HFF-Myc (cell line): ENCODE data around the gene ATN1.

Source experiments
- DNase-seq: peaks from one replicate; pipeline ENCODE4 v3.0.0-alpha.2; 2011; ENCODE audit warnings: low read depth; ENCODE audit errors: extremely low read depth
- H3K4me3 ChIP-seq: replicated peaks from 2 replicates; pipeline ENCODE4 v1.5.1; 2011; ENCODE audit warnings: low read depth, mild to moderate bottlenecking, control low read depth, low read length
- CTCF ChIP-seq: IDR thresholded peaks from 2 replicates; pipeline ENCODE4 v1.5.1; 2012; ENCODE audit warnings: mild to moderate bottlenecking, low read depth, low read length, control low read depth; ENCODE audit errors: missing control alignments

ATN1 gene

DNA sequence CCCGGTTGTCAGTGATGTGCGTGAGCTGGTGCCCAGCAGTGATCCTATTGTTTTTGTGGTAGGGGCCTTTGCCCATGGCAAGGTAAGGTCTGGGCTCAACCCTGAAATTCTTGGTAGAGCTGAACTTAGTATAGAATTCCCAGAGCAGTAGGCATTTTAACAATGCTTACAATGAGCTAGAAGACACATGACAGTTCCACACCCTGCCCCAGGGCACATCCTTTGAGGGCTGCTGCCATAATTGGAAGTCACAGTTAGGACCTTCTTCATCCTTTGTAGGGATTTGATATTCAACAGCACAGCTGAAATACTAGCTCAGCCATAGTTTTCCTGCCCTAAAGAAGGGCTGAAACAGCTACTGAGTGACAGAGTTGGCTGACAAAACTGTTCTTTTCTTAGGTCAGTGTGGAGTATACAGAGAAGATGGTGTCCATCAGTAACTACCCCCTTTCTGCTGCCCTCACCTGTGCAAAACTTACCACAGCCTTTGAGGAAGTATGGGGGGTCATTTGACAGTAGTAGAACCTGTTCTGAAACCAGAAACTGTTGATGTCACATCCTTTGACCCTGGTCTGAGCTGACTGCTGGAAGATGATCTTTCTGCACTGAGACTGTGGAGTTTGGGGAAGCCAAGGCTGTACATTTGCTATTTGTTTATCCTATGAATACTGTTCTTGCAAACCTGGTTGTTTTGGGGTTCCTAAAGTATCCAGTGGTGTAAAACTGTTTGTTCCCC, 47.7 kb downstream of the ATN1 start:
- no peak overlapping the region for H3K4me3 ChIP-seq
- TF ChIP-seq CTCF, result no peak
- DNase-seq, result no peak

GRCh38 chr12:6977653-6978052, 49.9 kb downstream of the ATN1 start:
- TF ChIP-seq CTCF, result no peak
- no peak for DNase-seq

DNA sequence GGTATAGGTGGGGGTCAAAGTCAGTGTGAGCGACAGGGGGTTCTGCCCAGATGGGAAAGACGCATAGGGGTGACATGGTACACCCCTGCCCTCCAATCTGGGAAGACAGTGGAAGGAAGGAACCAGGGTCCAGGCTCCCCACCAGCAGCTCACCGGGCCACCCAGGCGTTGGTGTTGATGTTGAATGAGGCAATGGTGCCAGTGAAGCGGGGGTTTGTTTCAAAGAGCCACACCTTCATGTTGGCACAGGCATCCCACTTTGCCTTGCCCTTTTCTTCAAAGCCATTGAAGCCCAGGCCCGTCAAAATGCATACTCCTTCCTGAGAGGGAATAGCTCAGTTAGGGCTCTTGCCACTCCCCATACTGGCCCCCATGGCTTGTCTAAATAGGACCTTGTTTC, 50.4 kb downstream of the ATN1 start:
- TF ChIP-seq CTCF, result no peak
- H3K4me3 ChIP-seq, result no peak overlapping the region

More at GRCh38 chr12:6977653-6978052, 49.9 kb downstream of the ATN1 start:
- H3K4me3 ChIP-seq, result no peak overlapping the region

GRCh38 chr12:6978611-6979011, 50.9 kb downstream of the ATN1 start:
- H3K4me3 ChIP-seq, result no peak overlapping the region
- TF ChIP-seq CTCF, result no peak
- no peak for DNase-seq

More for the DNA sequence above, 50.4 kb downstream of the ATN1 start:
- DNase-seq, result no peak

DNA sequence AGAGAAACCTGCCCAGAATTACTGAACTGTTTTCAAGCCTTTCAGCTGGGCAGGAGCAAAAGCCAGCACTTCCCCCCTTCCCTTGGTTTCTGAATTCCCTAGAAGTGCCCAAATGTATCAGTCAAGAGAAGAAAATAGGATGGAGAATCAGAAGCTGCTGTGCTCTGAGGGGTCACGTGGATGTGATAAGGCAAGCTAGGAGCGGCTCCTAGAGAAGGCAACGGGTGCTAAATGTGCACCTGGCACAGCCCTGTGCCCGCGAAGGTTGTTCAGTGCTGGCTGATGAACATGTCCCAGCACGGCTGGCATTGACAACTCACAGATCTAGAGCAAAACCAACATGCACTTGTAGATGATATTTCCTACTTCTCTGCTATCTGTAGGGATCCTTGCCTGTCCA, 51.3 kb downstream of the ATN1 start:
- H3K4me3 ChIP-seq, result no peak overlapping the region
- no peak for DNase-seq
- no peak for TF ChIP-seq CTCF

DNA sequence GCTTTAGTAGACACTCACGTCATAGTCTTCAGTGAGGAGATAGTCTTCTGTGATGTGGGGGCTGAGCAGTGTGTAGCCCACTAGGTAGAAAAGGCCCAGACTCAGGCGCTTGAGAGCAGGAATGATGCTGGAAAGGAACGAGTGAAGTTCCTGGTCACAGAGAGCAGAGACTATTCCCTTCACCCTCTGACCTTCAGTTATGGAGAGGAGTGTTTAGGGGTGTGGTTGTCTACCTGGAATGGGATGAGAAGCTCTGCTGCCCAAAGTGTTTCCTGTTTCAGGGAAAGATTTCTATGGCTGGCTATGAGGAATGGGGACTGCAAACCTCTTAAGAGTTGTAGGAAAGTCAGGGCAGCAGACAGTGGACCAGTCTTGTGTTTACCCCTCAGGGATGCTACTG, 51.7 kb downstream of the ATN1 start:
- H3K4me3 ChIP-seq, result no peak overlapping the region
- DNase-seq, result no peak
- TF ChIP-seq CTCF, result no peak

DNA sequence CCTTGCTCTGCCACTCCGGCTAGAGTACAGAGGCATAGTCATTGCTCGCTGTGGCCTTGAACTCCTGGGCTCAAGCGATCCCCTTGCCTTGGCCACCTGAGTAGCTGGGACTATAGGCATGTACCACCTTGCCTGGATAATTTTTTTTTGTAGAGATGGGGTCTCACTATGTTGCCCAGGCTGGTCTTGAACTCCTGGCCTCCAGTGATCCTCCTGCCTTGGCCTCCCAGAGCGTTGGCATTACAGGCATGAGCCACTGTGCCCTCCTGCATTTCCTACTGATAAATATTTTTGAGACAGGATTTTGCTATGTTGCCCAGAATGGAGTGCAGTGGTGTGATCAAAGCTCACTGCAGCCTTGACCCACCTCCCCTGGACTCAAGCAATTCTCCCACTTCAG, 52.3 kb downstream of the ATN1 start:
- no peak for TF ChIP-seq CTCF
- no peak for DNase-seq
- H3K4me3 ChIP-seq, result no peak overlapping the region
